GM21529 (cell line): ENCODE measurements around the gene BCAN.
A peak's percentile ranks its signal among the peaks of the same experiment; 100 is the strongest.

ENCODE experiments used
- ATAC-seq: cut with Tn5 transposase; IDR thresholded peaks from one replicate; pipeline ENCODE4 v1.9.1; 2021; ENCODE audit not compliant: unreplicated experiment

Gene BCAN

DNA sequence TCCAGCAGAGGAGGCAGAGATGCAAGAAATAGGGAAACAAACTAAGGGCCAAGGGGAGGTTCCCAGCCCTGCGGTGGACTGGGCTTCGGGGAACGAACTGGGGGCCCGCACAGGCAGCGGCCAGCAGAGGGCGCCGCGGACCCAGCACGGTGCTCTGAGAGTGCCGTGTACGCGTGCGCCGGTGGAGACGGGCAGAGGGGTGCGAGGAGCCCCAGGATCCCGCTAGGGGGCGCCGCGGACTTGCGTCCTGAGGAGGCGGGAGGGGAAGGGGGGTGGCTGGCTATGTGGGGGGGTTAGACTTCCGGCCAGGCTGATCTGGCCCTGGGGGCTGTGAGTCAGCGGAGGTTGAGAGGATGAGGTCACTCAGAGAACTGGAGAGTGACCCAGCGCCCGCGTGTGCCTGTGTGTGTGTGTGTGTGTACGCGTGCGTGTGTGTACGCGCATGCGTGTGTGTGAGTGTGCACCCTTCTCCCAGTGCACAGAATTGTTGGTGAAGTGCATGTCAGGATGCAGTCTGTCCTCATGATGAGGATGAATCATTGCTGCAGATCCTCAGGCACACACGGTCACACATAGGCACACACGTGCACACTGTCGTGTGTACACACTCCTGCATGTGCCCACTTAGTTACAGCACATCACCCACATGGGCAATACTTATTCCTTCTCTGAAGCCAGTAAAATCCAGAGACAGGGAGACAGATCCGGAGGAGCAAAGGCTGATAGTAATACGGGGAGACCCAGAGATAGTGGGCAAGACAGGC, 18.3 kb downstream of the BCAN start:
- peak; percentile 53 for ATAC-seq

DNA sequence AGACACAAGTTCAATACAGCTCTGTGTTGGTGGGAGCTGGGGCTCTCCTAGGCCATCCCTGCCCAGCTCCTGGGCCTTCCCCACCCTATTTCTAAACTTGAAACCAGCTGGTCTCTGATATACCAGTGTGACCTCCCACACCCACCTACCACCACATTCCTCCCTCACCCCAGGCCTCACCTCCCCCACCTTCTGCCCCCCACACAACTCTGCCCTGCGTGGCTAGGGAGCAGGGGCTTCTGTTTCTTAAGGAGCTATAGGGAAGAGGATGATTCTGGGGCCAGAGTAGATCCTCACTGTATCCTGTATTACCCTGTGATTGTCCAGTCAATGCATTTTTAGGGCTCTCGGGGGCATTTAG, 18.8 kb downstream of the BCAN start:
- ATAC-seq, result no peak

DNA sequence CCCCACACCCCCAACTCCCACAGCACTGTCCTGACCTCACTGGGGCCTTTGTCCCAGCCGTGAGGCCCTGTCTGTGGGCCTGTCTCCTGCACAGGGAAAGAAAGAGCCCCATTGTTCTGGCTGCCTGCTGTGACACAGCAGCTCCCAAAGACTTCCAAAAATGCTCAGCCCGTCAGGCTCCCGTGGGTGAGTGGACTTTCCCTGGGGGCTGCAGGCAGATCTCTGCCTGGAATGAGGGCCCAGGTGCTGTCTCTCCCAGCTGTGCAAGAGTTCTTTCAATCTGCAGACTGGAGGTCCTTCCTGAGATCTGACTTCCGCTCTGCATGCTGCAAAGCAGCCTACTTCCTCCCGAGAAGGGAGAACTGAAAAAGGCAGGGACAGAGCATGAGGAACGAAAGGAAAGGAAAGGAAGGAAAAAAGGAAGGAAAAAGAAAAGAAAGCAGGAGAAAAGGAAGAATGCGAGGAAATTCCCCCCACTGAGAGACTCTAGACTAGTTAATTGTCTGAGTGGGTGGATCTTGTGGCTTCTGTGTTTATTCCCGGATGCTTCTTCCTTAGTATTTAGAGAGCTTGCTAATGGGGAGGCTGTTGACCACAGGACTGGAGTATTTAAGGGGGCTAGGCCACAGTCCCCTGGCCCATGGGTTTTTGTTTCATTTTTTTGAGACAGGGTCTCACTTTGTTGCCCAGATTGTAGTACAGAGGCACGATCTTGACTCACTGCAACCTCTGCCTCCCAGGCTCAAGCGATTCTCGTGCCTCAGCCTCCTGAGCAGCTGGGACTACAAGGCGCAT, 20.3 kb downstream of the BCAN start:
- ATAC-seq, result no peak

DNA sequence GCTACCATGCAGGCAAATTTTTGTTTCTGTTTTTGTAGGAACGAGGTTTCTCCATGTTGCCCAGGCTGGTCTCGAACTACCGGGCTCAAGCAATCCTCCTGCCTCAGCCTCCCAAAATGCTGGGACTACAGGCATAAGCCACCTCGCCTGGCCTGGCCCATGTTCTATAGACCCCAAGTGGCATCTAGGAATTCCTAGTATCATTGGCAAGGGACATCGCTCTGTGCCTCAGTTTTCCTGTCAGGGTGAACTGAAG, 20.8 kb downstream of the BCAN start:
- ATAC-seq, result no peak

DNA sequence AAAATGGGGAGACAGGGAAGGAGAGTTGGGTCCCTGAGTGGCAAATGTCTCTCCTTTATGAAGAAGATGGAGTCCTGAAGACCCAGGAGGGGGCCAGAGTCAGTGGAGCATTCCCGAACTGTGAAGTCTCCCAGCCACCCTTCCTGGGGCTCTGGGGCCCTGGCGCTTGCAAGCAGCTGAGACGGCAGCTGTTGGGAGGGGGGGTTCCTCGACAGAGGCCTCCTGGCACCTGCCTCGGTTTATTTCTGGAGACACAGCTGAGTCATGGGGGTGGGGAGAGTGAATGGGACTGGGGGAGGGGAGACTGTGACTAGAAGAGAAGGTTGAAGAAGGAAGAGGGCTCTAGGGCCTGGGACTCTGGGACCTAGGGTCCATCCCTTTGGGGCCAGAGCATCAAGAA, 21.3 kb downstream of the BCAN start:
- no peak for ATAC-seq

DNA sequence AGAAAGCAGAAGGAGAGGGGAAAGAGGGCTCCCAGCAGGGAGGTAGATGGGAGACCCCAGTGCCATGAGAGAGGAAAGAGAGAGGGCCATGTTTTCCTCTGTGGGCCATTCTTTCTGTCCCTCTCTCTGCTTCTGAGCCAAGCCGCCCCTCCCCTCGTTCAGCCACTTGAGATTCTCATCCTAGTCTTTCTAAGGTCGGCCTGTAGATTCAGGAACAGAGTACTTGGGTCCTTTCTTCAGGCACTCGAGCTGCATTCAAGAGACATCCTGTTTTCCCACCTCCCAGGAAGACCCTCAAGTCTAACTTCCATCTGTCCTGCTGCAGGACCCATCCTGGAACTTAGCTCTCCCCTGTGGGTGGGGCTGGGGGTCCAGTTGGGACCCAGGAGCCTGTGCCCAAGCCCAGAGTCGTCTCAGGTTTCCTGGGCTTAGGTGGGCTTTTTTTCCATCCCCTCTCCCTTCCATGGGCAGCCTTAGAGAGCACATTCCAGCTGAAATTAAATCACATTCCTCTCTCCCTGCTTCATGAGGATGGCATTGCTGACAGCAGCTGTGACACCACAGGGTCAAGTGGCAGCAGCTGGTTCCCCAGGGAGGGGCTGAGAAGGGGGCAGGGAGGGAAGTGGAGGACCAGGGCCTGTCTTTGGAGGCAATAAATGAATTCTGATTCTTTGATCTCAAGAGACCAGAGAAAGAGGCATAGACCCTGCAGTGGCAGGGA, 22.3 kb downstream of the BCAN start:
- no peak for ATAC-seq

DNA sequence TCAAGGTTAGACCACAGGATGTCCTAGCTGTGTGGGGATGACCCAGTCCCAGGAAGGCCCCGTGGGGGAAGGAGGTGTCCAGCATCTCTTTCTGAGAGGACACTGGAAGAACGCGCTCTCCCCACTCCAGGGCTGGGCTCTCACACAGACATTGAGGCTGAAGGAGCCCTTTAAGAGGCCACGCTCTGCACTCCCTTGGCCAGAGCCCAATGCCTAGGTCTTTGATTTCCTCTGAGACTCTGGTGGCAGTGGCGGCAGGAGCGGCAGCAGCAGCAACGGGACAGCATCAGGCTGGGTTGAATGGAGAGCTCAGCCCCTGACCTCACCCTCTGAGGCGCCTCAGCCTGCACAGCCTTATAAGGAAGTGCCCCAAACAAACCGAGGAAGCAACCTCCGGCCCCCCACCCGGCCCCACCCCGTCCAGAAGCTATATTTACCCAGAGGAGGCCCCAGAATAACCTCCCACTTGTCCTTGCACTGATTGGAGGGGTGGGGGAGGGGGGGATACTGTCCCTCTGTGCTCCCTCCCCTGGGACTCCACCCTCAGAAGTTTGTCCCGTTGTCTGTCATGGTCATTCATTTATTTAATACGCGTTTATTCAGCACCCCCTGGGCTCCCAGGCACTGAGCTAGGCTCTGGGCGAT, 23.0 kb downstream of the BCAN start:
- ATAC-seq, result no peak

DNA sequence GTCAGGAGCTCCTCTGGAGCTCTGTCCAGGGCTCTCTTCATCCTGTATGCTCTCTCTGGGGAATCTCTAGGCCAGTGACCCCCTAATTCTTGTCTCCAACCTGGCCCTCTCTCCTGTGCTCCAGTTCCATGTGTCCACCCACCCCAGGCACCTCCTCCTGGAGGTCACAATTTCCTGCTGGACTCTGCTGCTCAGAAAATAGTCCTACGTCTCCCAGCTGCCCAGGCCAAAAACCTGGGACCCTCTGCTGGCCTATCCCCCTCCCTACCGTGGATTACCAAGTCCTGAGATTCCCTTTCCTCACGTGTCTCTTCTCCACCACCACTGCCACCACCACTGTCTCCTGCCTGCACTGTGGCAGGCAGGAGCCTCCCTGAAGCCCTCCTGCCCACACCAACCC, 23.6 kb downstream of the BCAN start:
- no peak for ATAC-seq

DNA sequence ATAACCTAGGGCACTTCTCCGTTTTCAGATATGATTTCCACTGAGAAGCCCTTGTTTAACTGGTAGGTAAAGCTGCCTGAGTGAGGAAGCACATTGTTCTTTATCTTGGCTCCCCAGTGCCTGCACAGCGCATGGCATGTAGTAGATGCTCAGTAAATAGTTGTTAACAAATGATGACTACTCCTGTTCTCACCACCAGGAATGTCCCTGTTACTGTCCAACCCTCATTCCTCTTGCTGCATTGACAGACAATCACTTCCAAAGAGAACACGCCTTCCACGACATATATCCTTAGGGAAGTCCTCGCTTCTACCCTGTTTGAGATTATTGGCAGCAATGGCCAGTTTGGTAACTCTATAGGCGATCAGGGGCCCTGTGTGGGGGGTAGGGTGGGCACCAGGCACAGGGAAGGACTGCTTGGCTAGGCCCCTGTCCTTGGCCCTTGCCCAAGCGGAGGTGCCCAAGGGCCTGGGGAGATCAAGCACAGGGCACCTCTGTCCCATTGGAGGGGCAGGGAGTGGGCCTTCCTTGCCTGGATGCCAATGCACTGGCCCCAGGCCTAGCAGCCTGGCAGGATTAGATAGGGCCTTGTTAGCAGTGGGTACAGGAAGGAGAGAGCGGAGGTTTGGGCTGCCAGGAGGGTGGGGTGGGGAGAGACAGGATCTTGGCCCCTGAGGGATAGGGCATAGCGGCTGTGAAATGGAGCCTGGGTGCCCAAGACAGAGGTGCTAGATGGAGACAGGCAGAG, 25.1 kb downstream of the BCAN start:
- ATAC-seq, result no peak

DNA sequence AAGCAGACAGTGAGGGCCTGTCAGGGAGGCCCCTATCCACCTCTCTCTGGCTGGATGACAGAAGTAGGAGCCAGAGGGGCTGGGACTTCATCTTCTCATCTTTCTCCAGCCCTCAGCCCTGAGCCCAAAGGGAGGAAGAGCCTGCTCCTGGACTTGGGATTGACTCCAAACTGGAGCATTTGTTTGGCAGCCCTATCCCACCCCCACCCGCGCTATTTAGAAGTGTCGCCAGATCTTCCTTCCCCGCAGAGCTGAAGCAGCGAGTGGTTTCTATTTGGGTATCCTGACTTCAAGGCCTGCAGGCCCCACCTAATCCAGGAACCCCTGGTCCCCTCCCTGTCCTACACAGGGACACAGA, 25.7 kb downstream of the BCAN start:
- ATAC-seq, result no peak

DNA sequence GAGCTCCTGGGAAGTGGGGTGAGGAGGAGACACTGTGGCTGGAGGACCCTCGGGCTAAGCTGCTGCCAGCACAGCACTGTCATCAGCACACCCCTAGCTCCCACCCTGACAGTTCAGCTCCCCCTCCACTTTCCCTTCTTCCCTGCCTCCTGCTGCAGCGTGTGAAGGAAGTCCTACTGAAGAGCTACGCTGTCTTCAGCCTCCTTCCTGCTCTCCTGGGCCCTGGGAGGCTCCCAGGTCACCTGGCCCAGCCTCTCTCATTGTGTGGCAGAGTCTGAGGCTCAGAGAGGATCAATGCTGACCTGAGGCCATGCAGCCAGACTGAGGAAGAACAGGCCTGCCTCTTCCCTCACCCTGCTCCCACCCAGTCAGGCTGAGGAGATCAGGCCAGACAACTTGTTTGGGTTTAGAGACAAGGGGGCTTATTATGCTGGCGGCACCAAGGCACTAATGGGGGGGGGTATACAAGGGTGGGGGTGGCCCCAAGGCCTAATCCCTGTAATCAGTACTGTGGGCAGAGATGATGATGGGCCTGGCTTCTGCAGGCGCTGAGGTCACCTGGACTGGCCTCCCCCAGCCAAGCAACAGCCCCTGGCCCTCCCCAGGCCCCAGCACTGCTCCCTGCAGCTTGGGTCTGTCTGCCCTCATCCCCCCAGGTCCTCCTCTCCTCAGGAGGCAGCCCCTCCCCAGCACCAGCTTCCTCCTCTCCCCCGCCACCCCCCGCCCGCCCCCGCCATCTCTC, 26.2 kb downstream of the BCAN start:
- no peak for ATAC-seq

DNA sequence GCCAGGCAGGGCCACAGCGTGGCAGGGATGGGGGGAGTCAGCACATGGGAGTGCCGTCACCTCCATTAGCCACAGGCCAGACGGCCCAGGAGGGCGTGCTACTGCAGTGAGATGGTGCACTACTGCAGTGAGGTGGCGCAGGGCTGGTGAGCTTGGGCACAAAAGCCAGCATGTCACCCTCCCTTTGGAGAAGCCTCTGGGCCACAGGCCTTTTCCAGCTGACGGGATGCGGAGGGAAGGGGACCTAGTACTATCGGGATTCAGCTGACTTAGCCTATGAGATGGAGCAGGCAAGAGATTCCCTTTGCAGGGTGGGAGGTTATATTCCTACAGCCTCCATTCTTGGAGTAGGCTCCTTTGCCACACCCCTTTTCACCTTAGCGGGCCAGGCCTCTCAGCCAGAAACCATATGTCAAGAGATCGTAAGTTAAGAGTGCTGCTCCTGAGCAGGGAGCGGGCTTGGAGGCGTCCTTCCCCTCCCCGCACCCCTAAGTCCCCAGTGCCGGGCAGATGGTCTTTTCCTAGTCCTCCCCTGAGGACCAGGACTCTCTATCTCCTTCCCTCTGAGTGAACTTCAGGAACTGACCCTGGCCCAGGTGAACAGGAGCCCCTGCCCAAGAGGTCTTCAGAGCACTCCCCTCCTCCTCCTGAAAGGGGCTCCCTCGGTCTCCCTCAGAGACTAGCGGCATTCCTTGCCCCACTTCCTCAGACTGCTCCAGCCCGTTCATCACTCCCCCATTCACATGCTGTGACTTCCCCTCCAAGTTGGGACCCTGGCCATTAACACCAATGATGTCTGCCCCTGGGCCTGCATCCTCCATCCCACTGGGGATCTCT, 27.1 kb downstream of the BCAN start:
- ATAC-seq, result no peak

DNA sequence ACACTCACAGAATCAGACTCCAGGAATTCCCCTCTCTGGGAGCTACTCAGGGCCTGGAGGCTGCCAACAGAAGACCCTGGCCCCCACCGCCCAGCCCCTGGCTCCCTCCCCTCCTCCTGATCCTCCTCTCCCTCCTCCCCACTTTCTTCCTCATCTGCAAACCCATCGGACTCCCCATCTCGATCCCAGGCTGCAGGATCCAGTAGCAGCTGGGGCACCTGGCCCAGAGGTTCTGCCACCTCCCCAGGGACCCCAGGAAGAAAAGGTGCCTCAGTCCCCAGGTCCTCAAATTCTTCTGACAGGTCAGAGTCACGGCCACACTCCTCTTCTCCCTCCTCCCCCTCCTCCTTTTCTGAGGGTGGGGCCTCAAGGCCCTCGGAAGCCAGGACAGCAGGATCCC, 27.9 kb downstream of the BCAN start:
- no peak for ATAC-seq

DNA sequence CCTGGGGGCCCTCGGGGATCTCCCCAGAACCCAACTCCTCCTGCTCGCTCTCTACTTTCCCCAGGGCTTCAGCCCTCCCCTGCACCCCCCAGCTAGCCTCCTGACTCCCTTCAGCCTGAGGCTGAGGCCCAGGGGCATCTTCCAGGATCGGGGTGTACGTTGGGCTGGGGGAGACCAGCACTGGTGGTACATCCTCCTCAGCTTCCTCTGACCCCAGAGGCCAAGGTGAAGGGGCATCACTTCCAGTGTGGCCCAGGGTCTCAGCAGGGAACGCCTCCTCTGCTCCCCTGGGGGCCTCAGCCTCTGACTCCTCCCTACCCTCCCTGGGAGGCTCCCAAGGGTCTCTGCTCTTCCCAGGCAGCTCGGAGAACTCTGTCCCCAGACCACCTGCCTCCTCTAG, 28.4 kb downstream of the BCAN start:
- ATAC-seq, result no peak

DNA sequence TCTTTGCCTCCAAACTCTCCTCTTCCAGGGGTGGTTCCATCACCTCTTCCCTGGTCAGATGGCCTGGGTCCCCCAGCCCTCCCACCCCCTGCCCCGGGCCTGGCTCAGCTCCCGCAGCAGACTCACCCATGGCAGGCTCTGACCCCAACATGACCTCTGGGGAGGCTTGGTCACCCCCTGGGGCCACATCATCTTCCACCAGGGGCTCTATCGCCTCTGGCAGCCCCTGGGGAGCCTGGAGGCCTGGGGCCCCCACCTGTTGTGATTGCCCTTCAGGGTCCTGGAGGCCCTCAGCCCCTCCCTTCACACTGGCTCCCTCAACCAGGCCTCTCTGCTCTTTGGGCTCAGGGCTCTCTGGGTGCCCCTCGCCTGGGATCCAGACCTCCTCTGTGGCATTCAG, 28.9 kb downstream of the BCAN start:
- no peak for ATAC-seq

DNA sequence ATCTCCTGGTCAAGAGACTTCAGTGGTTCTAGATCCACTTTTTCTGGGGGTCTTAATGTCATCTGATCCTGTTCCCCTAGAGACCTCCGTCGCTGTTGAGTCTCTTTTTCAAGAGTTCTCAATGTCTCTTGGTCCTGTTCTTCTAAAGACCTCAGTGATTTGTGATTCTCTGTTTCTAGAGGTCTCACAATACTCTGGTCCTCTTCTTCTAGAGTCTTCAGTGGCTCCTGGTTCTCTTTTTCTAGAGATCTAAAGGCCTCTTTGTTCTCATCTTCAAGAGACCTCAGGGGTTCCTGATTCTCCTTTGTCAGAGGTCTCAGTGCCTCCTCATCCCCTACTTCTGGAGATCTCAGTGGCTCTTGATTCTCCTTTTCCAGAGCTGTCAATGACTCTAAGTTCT, 29.9 kb downstream of the BCAN start:
- ATAC-seq, result no peak

DNA sequence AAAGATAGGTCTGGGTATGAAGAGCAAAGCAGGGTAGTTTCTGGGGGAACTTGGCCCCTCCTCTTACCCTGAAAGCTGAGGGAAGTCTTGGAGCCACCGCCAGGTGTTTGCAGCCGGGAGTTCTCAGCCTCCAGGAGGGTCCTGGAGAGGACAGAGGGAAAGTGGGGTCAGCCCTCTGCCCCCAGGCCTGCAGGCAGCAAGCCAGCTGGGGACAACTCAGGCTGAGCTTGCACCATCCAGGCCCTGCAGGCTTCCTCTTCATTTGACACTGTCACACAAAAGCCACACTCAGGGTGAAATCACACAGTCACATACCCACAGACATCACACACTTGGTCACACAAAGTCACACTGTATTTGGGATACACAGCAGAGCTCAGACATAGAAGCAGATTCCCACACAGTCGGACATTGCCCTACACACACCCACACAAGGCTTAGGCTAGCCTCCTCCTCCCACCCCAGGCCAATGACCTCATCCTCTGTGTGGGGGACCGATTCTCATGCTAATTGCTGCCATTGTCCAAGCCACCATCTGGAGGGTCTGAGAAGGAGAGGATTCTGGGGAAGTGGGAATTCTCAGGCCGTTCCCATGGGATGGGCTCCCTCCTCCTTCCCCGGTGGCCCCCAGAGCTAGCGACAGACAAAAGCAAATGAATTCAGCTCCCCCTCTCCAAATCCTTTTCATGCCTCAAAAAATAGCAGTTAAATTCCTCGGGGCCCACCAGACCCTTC, 31.6 kb downstream of the BCAN start:
- no peak for ATAC-seq

DNA sequence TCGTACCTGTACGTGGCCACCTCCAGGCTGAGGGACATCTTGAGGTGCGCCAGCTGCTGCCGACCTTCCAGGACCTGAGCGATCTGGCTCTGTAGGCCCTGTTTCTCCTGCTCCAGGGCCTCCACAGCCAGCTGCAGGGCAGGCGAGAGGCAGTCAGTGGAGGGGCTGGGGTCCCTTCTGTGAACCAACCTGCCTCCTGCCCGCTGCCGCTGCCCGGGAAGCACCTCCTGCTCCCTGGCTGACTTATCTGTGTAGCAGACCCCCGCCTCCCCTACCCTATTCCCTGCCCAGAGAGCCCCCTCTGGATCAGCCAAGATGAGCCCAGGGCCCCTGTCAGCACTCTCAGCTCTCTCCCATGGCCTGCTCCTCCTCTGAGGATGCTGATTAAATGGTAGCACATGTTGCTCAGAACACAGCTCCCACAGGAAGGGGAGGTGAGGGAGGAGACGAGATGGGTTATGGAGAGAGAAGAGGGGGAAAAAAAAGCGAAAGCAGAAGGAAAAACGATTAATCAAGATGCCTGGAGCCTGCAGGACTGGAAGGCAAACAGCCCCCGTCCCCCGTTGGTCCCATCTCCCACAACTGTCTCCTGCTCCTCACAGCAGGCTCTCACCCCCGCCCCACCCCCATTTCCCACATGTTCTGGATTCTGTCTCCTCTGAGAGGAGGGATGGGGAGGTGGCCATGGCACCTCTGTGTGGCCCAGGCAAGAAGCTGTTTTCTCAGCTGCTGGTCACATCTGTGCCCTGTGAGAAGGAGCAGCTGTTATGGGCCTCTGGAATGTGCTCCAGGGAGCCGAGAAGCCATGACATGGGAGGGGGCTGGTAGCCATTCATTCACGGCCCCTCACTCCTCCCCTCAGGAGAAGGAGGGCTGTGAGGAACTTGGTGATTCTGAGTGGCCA, 33.5 kb downstream of the BCAN start:
- ATAC-seq, result no peak
